K562 treated with DMSO at 1 percent for 4 hours (cell line): ENCODE data around the gene C16orf86. TPM values are rescaled to one million over a fixed set of nuclear protein-coding genes. Genes with fewer than 3 reads are reported as not detected.

ENCODE experiments used
- total RNA-seq: library from RNA; unstranded; fragments of 300-600 nt; gene quantifications from 2 replicates; pipeline ENCODE4 v1.2.3, GENCODE V29; 2022; ENCODE audit not compliant: insufficient read depth

C16orf86 gene, protein sequence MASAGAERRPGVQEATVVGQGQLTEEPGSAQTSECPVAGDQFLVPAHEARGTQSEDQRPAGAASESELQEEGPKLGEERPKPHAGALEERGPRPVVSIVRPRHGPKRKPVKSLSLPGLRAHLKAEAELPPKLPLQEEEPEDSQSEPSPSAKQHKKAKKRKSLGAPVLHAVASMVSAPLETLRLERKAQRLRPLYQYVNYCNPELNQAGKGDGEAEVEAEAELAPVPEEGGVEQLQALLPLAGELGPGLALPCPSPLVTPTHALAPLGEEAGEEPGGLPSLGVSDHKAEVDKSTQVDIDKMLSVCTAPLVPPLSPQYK
- total RNA-seq = 1.3 TPM in 1 of 2 replicates, not detected in the other

DNA sequence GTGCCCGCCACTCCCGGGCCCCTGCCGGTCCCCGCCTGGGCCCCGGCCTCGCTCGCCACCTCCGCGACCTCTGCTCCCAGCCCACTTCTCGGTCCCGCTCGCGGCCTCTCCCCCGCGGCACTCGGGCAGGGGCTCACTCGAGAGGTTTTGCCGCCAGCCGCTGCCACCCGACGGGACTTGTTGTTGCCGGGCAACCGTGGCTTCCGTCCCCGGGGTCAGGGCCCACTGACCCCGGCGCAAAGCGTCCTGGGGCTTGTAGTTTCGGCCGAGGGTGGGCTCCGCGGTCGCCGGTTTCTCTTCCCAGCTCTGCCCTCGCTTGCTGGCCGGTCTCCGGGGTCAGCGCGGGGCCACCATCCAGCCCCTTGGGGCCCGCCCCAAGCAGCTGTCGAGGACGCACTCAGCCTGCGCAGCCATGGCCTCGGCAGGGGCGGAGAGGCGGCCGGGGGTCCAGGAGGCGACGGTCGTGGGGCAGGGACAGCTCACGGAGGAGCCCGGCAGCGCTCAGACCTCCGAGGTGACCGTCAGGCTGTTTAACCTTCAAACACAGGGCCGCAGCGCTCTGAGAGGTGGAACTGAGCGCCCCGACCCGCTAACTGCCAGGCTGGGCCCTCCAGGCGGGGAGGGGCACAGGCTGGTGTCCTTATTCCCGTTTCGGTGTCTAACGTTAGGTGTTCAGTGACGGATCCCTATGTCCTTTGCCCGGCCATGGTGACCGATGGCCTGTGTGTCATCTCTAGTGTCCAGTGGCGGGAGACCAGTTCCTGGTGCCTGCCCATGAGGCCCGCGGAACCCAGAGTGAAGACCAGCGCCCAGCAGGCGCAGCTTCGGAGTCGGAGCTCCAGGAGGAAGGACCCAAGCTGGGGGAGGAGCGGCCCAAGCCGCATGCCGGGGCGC lies at the start of gene C16orf86, which contains the start of gene ENKD1:
TSS of gene C16orf86 (plus strand) at position 256 of the 894 bp plus-strand sequence. CDS start at position 413, 157 bp downstream.
TSS of gene ENKD1 (minus strand) at position 192 of the 894 bp plus-strand sequence. CDS start 308 bp downstream, outside the sequence.

GRCh38 chr16:67659675-67660563 lies 6.7 kb upstream of the C16orf86 start, which contains the start of gene ACD:
Gene ACD, minus strand, starts transcription at chr16:67660260. Its CDS starts 40 bp downstream, at chr16:67660220.

GRCh38 chr16:67660564-67661028 lies 6.0 kb upstream of the C16orf86 start, which contains the start of gene PARD6A:
Gene PARD6A, plus strand, starts transcription at chr16:67660960. Its CDS starts 79 bp downstream, at chr16:67661039.

Other genes starting within 250 kb of the C16orf86 start
- not detected in 2 replicates for gene HSD11B2, start 235.7 kb upstream of the C16orf86 start, total RNA-seq
- gene ATP6V0D1, start 185.7 kb upstream of the C16orf86 start, total RNA-seq = 148 and 171 TPM in 2 replicates
- gene AGRP, start 183.3 kb upstream of the C16orf86 start, total RNA-seq = not detected in 2 replicates
- gene RIPOR1, start 138.0 kb upstream of the C16orf86 start, total RNA-seq = 13.2 and 15.5 TPM in 2 replicates
- gene CTCF, start 104.3 kb upstream of the C16orf86 start, total RNA-seq = 25.4 and 34.1 TPM in 2 replicates
- 1.4 and 3.7 TPM in 2 replicates for gene CARMIL2, start 21.7 kb upstream of the C16orf86 start, total RNA-seq
- gene ACD, start 6.6 kb upstream of the C16orf86 start, total RNA-seq = 29.2 and 33.2 TPM in 2 replicates
- gene PARD6A, start 5.9 kb upstream of the C16orf86 start, total RNA-seq = 0.59 and 1.4 TPM in 2 replicates
- gene ENKD1, start 64 bp upstream of the C16orf86 start, total RNA-seq = 8.6 and 17.8 TPM in 2 replicates
- gene GFOD2, start 52.5 kb downstream of the C16orf86 start, total RNA-seq = 11.6 and 15.4 TPM in 2 replicates
- gene RANBP10, start 139.7 kb downstream of the C16orf86 start, total RNA-seq = 16.0 and 17.3 TPM in 2 replicates
- gene TSNAXIP1, start 140.1 kb downstream of the C16orf86 start, total RNA-seq = not detected in 2 replicates
- 30.6 and 38.0 TPM in 2 replicates for gene THAP11, start 175.5 kb downstream of the C16orf86 start, total RNA-seq
- 55.8 and 76.4 TPM in 2 replicates for gene NUTF2, start 180.1 kb downstream of the C16orf86 start, total RNA-seq
- gene CENPT, start 180.9 kb downstream of the C16orf86 start, total RNA-seq = 48.7 and 59.8 TPM in 2 replicates
- 65.6 and 82.6 TPM in 2 replicates for gene EDC4, start 206.2 kb downstream of the C16orf86 start, total RNA-seq
- 2.7 and 3.7 TPM in 2 replicates for gene NRN1L, start 218.1 kb downstream of the C16orf86 start, total RNA-seq
- gene PSKH1, start 226.4 kb downstream of the C16orf86 start, total RNA-seq = 26.3 and 27.7 TPM in 2 replicates